HepG2 (cell line): Measurements from ENCODE around the gene ACYP2. TPM values are rescaled to one million over a fixed set of nuclear protein-coding genes. Genes with fewer than 3 reads are reported as not detected.

Source experiments
- ADNP ChIP-seq: sonication (generic); formaldehyde crosslinking; IDR thresholded peaks from 2 replicates; pipeline ENCODE4 v1.4.0; 2020; ENCODE audit warnings: missing genetic modification reagents
- ARID2 ChIP-seq: sonication (generic); formaldehyde crosslinking; IDR thresholded peaks from 2 replicates; pipeline ENCODE4 v1.8.1; 2022; ENCODE audit warnings: mild to moderate bottlenecking, missing genetic modification reagents, borderline replicate concordance
- ISL2 ChIP-seq: sonication (generic); formaldehyde crosslinking; IDR thresholded peaks from 2 replicates; pipeline ENCODE4 v1.5.0; 2020; ENCODE audit warnings: missing genetic modification reagents
- KIAA2018 ChIP-seq: sonication (generic); formaldehyde crosslinking; IDR thresholded peaks from 2 replicates; pipeline ENCODE4 v1.5.0; 2020; ENCODE audit warnings: mild to moderate bottlenecking, missing genetic modification reagents, borderline replicate concordance
- PAX8 ChIP-seq: sonication (generic); formaldehyde crosslinking; IDR thresholded peaks from 2 replicates; pipeline ENCODE4 v1.8.0; 2022; ENCODE audit warnings: mild to moderate bottlenecking, missing genetic modification reagents, borderline replicate concordance
- POGZ ChIP-seq: sonication (generic); formaldehyde crosslinking; IDR thresholded peaks from 2 replicates; pipeline ENCODE4 v1.4.0; 2020; ENCODE audit warnings: mild to moderate bottlenecking, missing genetic modification reagents
- RAD51 ChIP-seq: fragments of 450-650 bp; IDR thresholded peaks from 2 replicates; pipeline ENCODE4 v1.6.1; 2016; ENCODE audit warnings: borderline replicate concordance
- SIN3A ChIP-seq: IDR thresholded peaks from 2 replicates; pipeline ENCODE4 v1.6.1; 2011; ENCODE audit warnings: low read depth, mild to moderate bottlenecking, control low read depth, low read length, borderline replicate concordance
- SUZ12 ChIP-seq: fragments of 150-350 bp; IDR thresholded peaks from 2 replicates; pipeline ENCODE4 v1.6.1; 2014; ENCODE audit warnings: low read depth, low read length
- TAF1 ChIP-seq: sonication (generic); formaldehyde crosslinking; IDR thresholded peaks from 2 replicates; pipeline ENCODE4 v1.4.0; 2020; ENCODE audit warnings: missing genetic modification reagents
- YEATS2 ChIP-seq: sonication (generic); formaldehyde crosslinking; IDR thresholded peaks from 2 replicates; pipeline ENCODE4 v1.4.0; 2020; ENCODE audit warnings: missing genetic modification reagents, borderline replicate concordance
- ZBTB38 ChIP-seq: sonication (generic); formaldehyde crosslinking; IDR thresholded peaks from 2 replicates; pipeline ENCODE4 v1.5.1; 2020; ENCODE audit warnings: mild to moderate bottlenecking, missing genetic modification reagents
- ZBTB42 ChIP-seq: sonication (generic); formaldehyde crosslinking; IDR thresholded peaks from 2 replicates; pipeline ENCODE4 v1.5.0; 2020; ENCODE audit warnings: mild to moderate bottlenecking, missing genetic modification reagents
- ZNF24 ChIP-seq: fragments of 450-650 bp; IDR thresholded peaks from 2 replicates; pipeline ENCODE4 v1.6.1; 2017; ENCODE audit warnings: antibody characterized with exemption, mild to moderate bottlenecking
- ZNF280B ChIP-seq: sonication (generic); formaldehyde crosslinking; IDR thresholded peaks from 2 replicates; pipeline ENCODE4 v1.5.0; 2020; ENCODE audit warnings: missing genetic modification reagents, mild to moderate bottlenecking, borderline replicate concordance
- ZNF704 ChIP-seq: sonication (generic); formaldehyde crosslinking; IDR thresholded peaks from 2 replicates; pipeline ENCODE4 v1.8.1; 2023; ENCODE audit warnings: mild to moderate bottlenecking, inconsistent platforms, moderate library complexity, missing genetic modification reagents, borderline replicate concordance
- ZNF709 ChIP-seq: sonication (generic); formaldehyde crosslinking; IDR thresholded peaks from 2 replicates; pipeline ENCODE4 v1.5.0; 2020; ENCODE audit warnings: mild to moderate bottlenecking, missing genetic modification reagents
- polyA plus RNA-seq, 8 experiments: library from polyadenylated mRNA; depleted of rRNA in 3 of 8; stranded (reverse) in 7 of 8; unstranded in 1 of 8; fragments of >200 nt; fragmentation: Illumina TruSeq in 4 of 8; extraction: Trizol in 4 of 8; gene quantifications; 2 replicates each; pipeline versions ENCODE4 v1.2.1 to v1.2.3, GENCODE V29; 2011 to 2016; ENCODE audit warnings: low read depth in 4 of 8, missing spikeins in 1 of 8, mixed read lengths in 1 of 8; ENCODE audit not compliant: insufficient read depth in 1 of 8
- total RNA-seq, 5 experiments: library from RNA; depleted of rRNA; stranded (reverse); fragments of >200 nt; fragmentation: Illumina TruSeq; extraction: Trizol; gene quantifications; 2 replicates each; pipeline ENCODE4 v1.2.3, GENCODE V29; 2016; ENCODE audit warnings: low read depth in 1 of 5

The ACYP2 gene
- total and polyA plus RNA-seq, 2 of the 13 experiments (the other 11 are each of a cell fraction or from before 2014, with no cell fraction given), result 12.3 to 12.7 TPM

- TF ChIP-seq KIAA2018 (CRISPR knock-in tag), result no peak
- TF ChIP-seq ZNF704, result no peak; the same call in 1 of the 2 replicates
- no peak for TF ChIP-seq ZNF709
- TF ChIP-seq ISL2, result peak; percentile 100
- TF ChIP-seq ZNF280B (CRISPR knock-in tag), result no peak
- peak; percentile 81; the same call in 1 of the 2 replicates for TF ChIP-seq ZNF24
- no peak for TF ChIP-seq ARID2
- no peak for TF ChIP-seq ADNP (CRISPR knock-in tag)
- TF ChIP-seq ZBTB42, result no peak
- TF ChIP-seq ZBTB38 (CRISPR knock-in tag), result no peak
- TF ChIP-seq RAD51, result no peak
- no peak for TF ChIP-seq YEATS2 (CRISPR knock-in tag)
- TF ChIP-seq SIN3A, result no peak
- peak; percentile 91 for TF ChIP-seq POGZ (CRISPR knock-in tag)
- TF ChIP-seq TAF1, result no peak
- TF ChIP-seq PAX8, result no peak
- no peak for TF ChIP-seq SUZ12
Observed at GRCh38 chr2:54233832-54234649, 118.6 kb downstream of the ACYP2 start (continued).
